Spleen (tissue), 7 donors: ENCODE data around the gene PRPF40A.

Source experiments
- POLR2AphosphoS5 ChIP-seq, 3 donors: sonication (generic); formaldehyde crosslinking; IDR thresholded peaks; one replicate each; pipeline ENCODE4 v1.5.1; 2017; ENCODE audit warnings: antibody characterized with exemption in 3 of 3
- TF ChIP-seq, protein P1 (sequence below), 11 experiments: fragments of 200-600 bp in 7 of 11; fragments of 450-650 bp in 4 of 11; sonication (generic) in 4 of 11; IDR thresholded peaks in 8 of 11; conservative IDR thresholded peaks in 3 of 11; 1 replicate in 7 of 11; 2 replicates in 4 of 11; pipeline versions ENCODE4 v1.4.0 to v1.8.0; 2016 to 2021; ENCODE audit warnings: antibody characterized with exemption in 11 of 11, inconsistent platforms in 4 of 11, mild to moderate bottlenecking in 1 of 11
- donor health status: DM: no; HTN: no; CAD: no; lungs with moderate emphysema.
- donor health status: DM: no; HTN: no; CAD: no.
- donor health status: DM: no; HTN: no; CAD: no.

- TF ChIP-seq, protein P1, sequence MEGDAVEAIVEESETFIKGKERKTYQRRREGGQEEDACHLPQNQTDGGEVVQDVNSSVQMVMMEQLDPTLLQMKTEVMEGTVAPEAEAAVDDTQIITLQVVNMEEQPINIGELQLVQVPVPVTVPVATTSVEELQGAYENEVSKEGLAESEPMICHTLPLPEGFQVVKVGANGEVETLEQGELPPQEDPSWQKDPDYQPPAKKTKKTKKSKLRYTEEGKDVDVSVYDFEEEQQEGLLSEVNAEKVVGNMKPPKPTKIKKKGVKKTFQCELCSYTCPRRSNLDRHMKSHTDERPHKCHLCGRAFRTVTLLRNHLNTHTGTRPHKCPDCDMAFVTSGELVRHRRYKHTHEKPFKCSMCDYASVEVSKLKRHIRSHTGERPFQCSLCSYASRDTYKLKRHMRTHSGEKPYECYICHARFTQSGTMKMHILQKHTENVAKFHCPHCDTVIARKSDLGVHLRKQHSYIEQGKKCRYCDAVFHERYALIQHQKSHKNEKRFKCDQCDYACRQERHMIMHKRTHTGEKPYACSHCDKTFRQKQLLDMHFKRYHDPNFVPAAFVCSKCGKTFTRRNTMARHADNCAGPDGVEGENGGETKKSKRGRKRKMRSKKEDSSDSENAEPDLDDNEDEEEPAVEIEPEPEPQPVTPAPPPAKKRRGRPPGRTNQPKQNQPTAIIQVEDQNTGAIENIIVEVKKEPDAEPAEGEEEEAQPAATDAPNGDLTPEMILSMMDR (IDR thresholded peaks at IDR 0.05 in 8 of 11, conservative IDR thresholded peaks at IDR 0.05 in 3 of 11) = no peak
- no peak for TF ChIP-seq POLR2AphosphoS5 (IDR thresholded peaks at IDR 0.05)
Measured at GRCh38 chr2:152615177-152615576, 102.1 kb downstream of the PRPF40A start.
